Eye (tissue), 1 donor: Measurements from ENCODE around the gene CDC42BPA.

Experiments used
- DNase-seq: peaks from one replicate; pipeline ENCODE4 v3.0.0-alpha.2; 2015

CDC42BPA gene

DNA sequence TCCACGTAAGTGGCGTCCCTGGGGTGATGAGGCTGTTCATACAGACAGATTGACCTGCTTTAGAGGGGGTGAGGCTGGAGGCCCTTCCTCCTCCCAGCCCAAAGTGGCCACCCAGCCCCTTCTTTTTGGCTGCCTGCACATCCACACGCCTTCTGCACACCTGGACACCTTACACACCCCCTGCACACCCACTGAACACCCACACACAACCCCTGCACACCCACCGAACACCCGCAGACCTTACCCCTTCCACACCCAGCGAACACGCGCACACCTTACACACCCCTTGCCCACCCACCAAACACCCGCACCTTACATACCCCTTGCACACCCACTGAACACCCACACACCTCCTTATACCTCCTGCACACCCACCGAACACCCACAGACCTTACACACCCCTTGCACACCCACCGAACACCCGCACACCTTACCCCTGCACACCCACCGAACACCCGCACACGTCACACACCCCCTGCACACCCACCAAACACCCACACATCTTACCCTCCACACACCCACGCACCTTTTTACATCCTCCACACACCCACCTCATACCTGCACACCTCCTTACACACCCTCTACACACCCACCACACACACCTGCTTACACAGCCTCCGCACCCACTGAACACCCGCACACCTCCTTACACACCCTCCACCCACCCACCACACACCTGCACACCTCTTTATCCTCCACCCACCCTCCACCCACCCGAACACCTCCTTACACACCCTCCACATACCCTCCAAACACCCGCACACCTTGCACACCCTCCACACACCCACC is 340.5 kb downstream of the CDC42BPA start:
- no peak for DNase-seq

DNA sequence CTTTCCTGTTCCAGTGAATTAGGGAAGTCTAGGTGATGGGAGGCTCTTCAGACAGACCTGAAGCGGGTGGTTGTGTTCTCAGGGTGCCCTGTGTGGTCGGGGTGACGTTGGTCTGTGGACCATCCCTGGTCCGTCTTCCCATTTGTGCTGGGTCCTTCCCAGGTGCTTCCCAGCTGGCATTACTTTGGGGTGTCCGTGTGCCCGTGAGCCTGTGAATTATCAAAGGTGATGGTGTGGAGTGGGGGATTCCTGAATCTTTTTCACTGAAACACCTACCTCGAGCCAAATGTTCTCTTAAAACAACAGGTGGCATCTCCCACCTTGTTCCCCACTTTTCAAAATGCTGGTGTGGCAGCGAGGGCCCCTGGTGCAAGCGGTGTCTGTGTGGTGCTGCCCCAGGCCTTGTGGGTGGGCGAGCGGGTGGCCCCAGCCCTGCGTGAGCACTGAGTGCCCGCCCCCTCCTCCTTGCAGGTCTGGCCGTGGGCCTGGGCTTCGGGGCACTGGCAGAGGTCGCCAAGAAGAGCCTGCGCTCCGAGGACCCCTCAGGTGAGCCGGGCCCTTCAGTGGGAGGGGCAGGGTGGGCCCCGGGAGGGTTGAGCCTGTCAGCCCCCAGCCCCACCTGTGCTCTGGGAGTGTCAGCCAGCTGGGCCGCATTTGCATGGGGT is 341.2 kb downstream of the CDC42BPA start:
- no peak for DNase-seq

DNA sequence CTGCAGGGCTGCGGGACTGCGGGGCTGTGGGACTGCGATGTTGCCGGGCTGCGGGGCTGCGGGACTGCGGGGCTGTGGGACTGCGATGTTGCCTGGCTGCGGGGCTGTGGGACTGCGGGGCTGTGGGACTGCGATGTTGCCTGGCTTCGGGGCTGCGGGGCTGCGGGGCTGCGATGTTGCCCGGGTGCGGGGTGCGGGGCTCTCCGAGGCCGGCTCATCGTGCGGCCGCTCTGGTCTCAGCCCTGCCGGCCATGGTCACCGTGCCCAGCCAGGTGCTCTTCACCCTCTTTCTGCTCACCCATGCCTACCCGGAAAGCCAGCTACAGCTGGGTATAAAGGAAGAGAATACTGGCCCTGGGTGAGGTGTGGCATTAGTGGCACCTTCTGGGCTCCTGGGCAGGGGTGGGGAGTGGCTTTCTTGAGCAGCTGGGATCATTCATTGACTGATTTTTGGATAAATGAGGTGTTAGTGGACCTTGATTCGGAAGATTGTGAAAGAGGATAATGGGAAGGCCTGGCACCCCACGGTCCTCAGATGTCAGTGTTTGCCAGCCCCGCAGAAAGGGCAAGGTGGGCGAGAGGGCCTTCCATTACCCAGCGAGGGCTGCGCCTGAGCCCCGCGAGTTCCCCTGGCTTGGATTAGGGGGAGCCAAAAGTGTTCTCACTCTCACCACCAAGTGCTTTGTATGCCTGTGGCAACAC is 341.9 kb downstream of the CDC42BPA start:
- no peak for DNase-seq

DNA sequence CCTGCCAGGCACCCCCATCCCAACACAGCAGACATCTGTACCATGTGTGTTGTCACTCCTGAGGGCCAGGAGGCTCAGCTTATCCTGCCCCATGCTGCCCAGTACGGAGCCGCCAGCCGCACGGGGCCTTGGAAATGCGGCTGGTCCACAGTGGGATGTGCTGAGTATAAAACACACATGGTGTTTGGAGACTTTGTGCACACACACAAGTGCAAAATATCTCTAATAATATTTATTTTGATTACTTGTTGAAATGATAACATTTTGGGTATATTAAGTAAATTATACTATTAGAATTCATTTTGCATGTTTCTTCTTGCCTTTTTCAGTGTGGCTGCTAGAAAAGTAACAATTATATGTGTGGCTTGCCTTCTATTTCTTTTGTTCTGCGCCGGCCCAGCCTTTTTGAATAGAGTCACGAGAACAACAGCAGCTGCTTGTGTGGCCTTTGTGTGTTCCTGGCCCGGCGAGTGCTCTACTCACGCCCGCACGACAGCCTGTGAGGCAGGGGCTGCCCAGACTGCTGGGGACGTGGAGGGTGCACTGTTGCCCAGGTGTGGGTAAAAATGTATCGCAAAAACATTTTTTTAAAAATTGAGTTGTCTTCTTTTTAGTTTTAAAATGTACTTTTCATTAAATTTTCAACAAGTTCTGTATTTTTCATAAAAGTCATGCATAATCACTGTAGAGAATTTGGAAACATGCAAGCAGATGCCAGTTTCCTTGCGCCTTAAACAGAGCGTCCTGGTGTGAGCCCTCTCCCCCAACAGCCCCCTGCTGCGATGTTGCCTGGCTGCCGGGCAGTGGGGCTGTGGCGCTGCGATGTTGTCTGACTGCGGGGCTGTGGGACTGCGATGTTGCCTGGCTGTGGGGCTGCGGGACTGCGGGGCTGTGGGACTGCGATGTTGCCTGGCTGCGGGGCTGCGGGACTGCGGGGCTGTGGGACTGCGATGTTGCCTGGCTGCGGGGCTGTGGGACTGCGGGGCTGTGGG is 342.7 kb downstream of the CDC42BPA start:
- DNase-seq, result peak; percentile 82

DNA sequence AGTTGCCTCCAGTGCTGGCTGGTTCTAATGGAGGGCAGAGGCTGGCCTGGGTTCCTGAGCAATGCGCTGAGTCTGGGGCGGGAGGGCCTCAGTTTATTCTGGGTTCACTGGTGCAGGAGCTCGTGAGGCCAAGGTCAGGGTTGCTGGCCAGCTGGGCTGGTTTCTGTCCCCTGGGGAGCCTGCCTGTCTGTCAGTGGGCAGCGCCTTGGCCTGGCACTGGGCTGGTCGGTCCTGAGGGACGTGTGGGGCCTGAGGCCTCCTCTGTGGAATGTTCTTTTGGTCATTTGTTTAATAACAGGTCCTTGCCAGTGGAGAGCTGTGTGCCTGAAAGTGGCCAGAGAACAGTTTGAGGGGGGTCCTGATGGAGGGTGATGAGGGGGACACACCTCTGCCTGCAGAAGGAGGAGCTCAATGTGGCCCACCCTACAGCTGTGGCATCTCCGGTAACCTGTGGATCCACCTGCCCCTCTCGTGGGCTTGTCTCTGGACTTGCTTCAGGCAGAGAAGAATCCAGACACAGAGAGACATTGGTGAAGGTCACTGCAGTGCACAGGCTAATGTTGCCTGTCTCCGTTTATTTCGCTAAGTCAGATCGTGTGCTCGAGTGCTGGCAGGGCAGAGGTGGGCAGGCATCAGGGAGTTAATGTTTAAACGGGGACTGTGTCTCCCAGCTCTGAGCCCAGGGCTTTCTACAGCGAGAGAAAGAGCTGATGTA is 343.6 kb downstream of the CDC42BPA start:
- DNase-seq, result no peak

DNA sequence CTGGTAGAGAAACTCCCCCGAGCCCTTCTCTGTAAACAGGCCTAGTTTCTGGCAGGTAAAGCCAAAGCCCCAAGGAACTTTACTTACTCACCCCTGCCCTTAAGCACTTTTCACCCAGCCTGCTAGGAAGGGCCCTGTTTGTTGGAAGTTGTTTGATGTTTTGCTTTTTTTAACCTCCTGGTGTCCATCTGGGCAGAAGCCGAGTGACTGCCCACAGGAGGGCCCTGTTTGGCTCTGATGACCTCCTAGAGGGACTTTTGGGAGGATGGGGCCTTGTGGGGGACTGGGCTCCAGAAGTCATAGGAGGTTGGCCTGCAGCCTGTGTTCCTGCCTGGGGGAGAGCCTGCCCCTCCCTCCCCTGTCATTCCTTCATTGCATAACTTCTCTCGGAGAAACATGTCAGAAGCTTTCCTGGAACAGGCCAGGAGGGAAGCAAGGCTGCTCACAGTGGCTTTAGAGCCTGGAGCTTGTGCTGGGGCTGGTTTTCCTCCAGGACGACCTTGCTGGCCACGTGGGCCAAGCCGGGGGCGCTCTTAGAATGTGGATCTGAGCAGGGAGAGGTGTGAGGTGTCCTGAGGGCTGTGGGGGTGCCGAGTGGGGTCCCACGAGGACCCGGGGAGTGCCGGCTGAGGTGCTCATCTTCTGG is 344.3 kb downstream of the CDC42BPA start:
- no peak for DNase-seq

DNA sequence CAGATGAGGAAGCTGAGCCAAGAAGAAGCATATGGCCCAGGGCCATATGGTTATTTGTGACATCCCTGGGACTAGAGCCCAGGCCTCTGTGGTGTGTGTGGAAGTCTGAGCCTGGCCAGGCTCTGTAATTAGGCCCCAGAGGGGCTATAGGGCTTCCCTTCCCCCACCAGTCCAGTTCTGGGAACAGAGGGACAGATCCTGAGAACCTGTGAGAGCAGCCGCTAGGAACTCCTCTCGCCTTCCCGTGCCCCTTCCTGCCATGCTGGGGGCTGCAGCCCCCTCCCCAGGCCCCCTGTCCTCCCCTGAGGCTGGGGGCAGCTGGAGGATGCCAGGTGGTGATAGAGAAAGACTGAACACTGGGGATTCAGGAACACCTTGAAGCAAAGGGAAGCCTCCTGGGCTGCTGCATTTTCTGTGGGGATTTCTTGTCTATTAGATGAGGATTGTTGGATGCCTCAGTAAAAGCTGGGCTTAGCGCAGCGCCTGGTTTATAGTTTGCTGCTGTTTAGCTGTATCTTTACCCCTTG is 344.9 kb downstream of the CDC42BPA start:
- DNase-seq, result no peak

DNA sequence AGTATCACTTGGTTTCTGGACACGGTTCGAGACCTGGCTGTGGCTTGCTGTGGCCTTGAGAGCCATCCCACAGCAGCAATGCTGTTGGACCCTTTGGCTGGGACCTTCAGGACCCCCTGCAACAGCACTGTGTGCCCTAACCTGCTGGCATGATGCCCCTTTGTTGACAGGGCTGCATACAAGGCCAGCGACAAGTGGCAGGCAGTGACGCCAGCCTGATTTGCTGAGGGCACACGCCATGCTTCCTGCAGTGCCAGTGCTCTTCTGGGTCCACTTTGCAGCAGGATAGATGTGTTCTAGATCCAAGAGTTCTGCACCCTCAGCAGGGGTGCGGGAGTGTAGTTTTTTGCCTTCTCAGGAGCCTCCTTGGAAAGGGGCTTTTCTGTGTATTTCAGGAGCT is 345.4 kb downstream of the CDC42BPA start:
- no peak for DNase-seq

DNA sequence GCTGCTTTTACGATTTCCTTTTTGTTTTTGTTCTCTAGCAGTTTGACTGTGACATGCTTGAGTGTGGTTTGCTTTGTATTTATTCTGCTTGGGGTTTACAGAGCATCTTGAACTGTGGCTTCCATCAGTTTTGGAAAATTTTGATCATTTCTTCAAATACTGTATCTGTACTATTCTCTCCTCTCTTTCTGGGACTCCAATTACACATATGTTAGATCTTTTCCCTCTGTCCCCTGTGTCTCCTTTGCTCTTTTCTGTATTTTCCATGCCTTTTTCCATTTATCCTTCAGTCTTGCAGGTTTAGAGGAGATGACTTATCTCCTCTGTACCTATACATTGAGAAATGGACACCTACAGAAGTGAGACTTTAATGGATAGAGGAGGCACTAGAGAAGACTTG is 346.5 kb downstream of the CDC42BPA start:
- no peak for DNase-seq

DNA sequence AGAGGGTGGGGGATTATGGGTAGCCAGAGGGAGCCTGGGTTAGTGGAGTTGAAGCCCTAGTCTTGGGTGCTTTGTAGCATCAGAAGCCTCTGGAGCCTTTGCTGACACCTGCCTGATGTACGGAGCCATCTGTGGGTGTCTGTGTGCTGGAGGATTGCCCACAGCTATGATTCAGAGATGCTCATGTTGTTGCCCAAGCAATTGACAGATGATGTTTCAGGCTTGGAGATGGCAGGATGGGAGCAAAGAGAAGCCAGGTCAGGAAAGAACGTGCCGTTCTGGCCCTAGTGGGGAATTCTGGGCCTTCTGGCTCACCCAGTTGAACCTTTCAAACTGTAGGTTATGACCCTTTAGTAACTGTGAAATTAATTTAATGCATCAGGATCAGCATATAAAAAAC is 350.6 kb downstream of the CDC42BPA start:
- DNase-seq, result no peak

DNA sequence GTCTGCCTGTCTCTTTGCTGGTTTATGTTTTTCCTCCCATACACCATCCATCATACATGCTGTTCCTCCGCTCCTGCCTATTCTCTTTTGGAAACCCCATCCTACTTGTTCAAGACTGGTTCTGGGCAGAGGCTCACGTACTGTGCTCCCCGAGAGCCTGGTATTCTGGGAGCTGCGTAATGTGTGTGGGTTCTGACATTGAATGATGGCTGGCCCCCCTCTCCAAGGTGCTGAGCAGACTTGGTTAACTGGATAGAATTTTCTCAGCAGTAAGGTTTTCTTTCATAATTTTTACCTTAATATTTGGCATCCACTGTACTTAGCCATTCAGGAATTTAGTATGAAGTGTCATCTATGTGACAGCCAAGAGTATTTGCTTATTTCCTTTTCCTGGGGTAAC is 351.6 kb downstream of the CDC42BPA start:
- DNase-seq, result no peak

DNA sequence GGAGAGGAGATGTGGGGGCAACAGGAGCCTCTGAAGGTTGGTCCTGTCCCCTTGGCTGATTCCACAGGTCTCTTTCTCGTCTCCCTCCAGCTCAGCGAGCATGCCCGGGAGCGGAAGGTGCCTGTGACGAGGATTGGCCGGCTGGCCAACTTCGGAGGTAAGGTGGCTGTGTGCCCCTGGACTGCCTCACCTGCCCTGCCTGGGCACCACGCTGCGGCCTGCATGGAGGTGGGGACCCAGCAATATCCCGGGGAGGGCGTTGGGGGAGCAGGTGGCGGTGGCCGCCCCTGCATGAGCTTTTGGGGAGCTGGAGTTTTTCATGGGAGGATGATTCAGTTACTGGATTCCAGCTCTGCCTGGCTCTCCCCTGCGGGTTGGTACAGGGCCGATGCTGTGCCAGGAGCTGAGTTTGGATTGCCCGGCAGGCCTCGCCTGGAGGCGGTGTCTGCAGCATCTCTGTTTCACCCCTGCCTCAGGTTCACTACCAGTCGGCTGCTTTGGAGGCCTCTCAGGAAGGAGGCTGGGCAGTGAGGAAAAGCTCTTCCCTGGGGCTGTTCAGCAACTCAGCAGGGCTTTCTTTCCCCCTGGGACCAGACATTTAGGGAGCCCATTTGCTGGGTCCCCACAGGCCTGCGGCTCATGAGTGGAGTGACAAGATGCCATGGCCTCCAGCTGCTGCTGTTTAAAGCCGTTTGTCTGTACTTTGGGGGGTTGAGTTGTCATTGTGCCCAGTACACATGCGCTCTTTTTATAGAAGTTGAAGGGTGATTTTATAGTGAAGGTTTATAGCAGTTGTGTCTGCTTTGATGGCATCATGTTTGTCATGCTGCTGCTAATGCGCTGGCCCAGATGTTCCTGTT is 352.5 kb downstream of the CDC42BPA start:
- DNase-seq, result no peak

DNA sequence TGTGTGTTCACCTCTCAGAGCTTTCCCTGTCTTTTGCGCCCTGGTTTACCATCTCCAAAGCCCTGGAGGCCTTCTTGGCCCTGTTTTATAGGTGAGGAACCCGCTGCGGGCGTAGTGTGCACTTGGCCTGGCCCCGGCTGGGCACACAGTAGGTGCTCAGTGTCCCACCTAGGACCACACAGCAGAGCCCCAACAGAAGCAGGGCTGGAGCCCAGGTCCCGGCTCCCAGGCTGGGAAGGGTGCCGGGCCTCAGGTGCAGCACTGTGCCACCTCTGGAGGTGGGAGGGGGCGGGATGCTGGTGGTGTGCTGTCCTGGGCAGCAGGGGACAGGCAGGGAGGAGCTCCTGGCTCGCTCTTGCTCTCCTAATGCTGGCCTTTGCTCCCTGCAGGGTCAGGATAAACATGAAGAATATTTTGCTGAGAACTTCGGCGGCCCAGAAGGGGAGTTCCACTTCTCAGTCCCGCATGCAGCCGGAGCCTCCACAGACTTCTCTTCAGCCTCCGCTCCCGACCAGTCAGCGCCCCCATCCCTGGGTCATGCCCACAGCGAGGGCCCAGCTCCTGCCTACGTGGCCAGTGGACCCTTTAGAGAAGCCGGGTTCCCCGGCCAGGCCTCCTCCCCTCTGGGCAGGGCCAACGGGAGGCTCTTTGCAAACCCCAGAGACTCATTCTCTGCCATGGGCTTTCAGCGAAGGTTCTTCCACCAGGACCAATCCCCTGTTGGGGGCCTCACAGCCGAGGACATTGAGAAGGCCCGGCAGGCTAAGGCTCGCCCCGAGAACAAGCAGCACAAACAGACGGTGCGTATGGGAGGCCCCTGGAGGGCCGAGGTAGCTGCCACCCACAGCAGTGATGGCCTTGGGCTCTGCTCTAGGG is 353.4 kb downstream of the CDC42BPA start:
- DNase-seq, result no peak

DNA sequence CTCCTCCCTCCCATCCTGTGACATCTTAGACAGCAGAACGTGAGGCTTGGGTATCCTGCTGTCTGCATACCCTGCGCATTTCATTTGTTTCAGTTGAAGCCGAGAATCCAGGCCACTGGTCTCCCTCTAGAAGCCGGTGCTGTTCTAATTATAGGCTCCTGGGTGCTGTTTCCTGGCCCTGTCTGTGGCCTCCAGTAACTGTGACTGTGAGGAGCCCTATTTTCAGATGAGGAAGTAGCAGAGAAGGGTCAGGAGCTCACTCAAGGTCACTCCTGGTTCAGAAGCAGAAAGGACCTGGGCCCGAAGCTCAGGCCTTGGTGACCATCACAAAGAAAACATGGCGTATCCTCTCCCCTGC is 354.2 kb downstream of the CDC42BPA start:
- DNase-seq, result no peak

DNA sequence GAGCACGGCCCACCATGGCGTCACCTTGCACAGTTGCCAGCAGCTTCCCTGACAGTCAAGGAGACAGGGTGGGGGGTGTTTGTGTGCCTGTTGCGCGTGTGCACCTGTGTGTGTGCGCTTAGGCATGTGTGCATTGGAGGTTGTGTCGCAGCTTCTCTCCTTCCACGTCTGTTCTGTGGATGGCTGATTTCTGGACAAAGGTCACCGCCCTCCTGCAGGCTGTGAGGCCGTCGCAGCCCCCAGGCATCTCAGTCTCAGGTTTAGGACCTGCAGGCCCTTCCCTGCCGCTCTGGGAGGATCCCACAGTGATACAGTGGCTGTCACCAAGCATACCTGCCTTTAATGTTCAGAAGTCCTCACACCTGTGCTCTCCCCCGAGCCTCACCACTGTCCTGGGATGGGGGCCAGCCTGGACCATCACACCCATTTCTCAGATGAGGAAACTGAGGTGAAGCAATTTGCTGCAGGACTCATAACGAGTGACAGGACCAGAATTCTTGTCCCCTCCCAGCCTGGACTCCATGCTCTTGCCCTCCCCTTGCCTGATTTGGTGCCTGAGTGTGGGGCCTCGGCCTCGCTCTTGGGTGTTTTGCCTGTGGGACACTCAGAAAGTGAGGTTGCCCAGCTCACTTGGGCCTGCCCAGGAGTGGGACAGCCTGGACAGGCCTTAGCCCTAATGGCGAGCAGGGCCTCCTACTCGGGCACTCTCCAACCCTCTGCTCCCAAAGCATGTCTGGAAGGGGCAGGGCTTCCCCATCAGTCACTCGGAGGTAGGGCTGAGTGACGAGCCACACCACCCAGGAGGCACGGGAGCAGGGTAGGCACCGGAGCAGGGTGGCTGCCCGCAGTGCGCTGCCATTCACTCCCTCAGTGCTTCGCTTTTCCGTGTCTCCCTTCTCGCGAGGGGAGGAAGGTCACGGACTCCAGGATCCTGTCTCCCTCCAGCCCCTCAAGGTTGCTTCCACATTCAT is 355.6 kb downstream of the CDC42BPA start:
- no peak for DNase-seq

DNA sequence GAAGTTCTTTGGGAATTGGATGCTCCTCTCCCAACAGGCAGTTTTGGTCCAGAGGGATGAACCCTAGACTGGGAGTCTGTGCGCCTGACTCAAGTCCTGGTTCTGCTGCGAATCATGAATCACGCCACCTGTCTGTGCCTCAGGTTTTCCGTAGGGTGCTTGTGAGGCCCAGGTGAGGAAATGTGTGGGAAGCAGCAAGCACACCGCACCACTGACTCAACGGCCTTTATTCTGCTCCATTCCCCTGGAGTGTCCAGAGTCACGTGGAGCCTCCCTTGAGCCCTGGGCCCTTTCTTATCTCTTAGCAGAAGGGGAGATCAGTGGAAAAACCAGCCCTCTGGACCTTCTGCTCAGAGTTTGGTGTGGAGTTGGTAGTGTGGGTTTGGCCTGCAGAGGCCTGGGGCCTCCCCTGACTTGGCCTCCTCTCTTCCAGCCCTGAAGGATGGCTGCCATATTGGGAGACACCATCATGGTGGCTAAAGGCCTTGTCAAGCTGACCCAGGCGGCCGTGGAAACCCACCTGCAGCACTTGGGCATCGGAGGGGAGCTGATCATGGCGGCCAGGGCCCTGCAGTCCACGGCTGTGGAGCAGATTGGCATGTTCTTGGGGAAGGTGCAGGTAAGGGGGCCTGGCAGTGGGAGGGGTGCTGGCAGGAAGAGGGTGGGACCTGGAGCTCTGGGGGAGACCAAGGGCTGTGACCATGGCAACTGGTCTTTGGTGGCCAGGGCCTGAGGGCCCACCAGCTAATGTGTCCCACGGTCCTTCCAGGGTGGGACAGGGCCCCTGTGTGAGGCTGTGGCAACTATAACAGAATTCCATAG is 357.1 kb downstream of the CDC42BPA start:
- DNase-seq, result no peak

DNA sequence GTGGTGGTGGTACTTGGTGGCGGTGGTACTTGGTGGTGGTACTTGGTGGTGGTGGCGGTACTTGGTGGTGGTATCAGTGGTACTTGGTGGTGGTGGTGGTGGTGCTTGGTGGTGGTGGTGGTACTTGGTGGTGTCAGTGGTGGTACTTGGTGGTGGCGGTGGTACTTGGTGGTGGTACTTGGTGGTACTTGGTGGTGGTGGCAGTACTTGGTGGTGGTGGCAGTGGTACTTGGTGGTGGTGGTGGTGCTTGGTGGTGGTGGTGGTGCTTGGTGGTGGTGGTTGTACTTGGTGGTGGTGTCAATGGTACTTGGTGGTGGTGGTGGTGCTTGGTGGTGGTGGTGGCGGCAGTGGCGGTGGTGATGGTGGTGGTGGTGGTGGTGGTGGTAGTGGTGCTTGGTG is 358.0 kb downstream of the CDC42BPA start:
- no peak for DNase-seq
